ENCODE measurements around the gene MAP1LC3B. TPM values are rescaled to one million over a fixed set of nuclear protein-coding genes. Genes with fewer than 3 reads are reported as not detected.

Gene MAP1LC3B
- total and polyA plus RNA-seq, 2 of the 8 experiments (the other 6 are each of a cell fraction or from before 2014, with no cell fraction given) = 29.5 to 48.5 TPM

GRCh38 chr16:87409153-87409552 lies 17.0 kb downstream of the MAP1LC3B start:
- 90% methylated on average over 13 of the region's 13 CpGs; no CpG with 5 or more reads in 1 of the 2 experiments for WGBS, 2 experiments (ENCODE audit: extremely low coverage in 1 of 2, insufficient coverage in 1 of 2, insufficient read length in 1 of 2, insufficient replicate concordance in 2 of 2, low coverage in 1 of 2, low lambda C conversion rate in 2 of 2, missing lambda C conversion rate in 1 of 2)

More at GRCh38 chr16:87409153-87409552, 17.0 kb downstream of the MAP1LC3B start:
- FAIRE-seq = no peak
- peaks cover 5 to 63% (median 29%) of the 10 kb centered on the region in 4 experiments; a peak in 7 of 8 replicates for H3K36me3 ChIP-seq (ENCODE audit: control insufficient read depth in 2 of 4, insufficient read depth in 4 of 4, low read length in 3 of 4)
- H4K91ac ChIP-seq (replicated peaks; ENCODE audit: insufficient read length, low read length) = no peak overlapping the region
- H3K9ac ChIP-seq (replicated peaks in 1 of 4; ENCODE audit: extremely low read depth in 1 of 4, low read depth in 3 of 4, low read length in 3 of 4) = no peak overlapping the region
- no peak overlapping the region for H2BK15ac ChIP-seq (ENCODE audit: low read length)
- no peak overlapping the region for H2AK5ac ChIP-seq (ENCODE audit: low read depth, low read length)
- H3K27me3 ChIP-seq (replicated peaks in 1 of 4; ENCODE audit: control insufficient read depth in 3 of 4, extremely low read depth in 1 of 4, insufficient read depth in 3 of 4, low read length in 3 of 4) = no peaks in the 10 kb centered on the region
- H2AFZ ChIP-seq (ENCODE audit: low read length) = no peak overlapping the region
- no peak overlapping the region for H2BK5ac ChIP-seq (ENCODE audit: low read depth, low read length)
- H3K18ac ChIP-seq (ENCODE audit: extremely low read depth, low read length) = no peak overlapping the region
- H3K4me3 ChIP-seq (ENCODE audit: extremely low read depth in 1 of 4, insufficient read depth in 2 of 4, low read depth in 3 of 4, low read length in 4 of 4) = no peak overlapping the region
- no peaks in the 10 kb centered on the region for H3K23me2 ChIP-seq (ENCODE audit: low read depth, low read length)
- no peak overlapping the region for H3K4ac ChIP-seq (replicated peaks; ENCODE audit: insufficient read length, low read depth, low read length)
- H3K27ac ChIP-seq (ENCODE audit: low read depth, low read length) = no peak overlapping the region
- no peak overlapping the region for H2BK12ac ChIP-seq (ENCODE audit: low read depth, low read length)
- H4K5ac ChIP-seq (ENCODE audit: insufficient read length, low read depth, low read length) = no peak overlapping the region
- no peak for TF ChIP-seq TAF1 (IDR thresholded peaks at IDR 0.05; ENCODE audit: low read depth, low read length)
- no peak for TF ChIP-seq TBP (IDR thresholded peaks at IDR 0.05; ENCODE audit: low read depth, low read length)
- TF ChIP-seq EP300 (IDR thresholded peaks at IDR 0.05; ENCODE audit: borderline replicate concordance in 1 of 2, low read depth in 2 of 2, low read length in 2 of 2) = no peak
- H3K23ac ChIP-seq (ENCODE audit: insufficient read length) = no peak overlapping the region
- no peaks in the 10 kb centered on the region; the same call in 1 of the 2 replicates for H3K79me1 ChIP-seq (ENCODE audit: low read depth, low read length)
- H3K79me2 ChIP-seq (ENCODE audit: control insufficient read depth in 1 of 2, insufficient read depth in 2 of 2, low read length in 2 of 2) = no peaks in the 10 kb centered on the region
- peaks cover 0 to 10% of the 10 kb centered on the region in 2 experiments for H4K20me1 ChIP-seq (replicated peaks in 1 of 2; ENCODE audit: control insufficient read depth in 1 of 2, insufficient read depth in 2 of 2, low read length in 2 of 2)
- ChIA-PET POLR2A (ENCODE audit: partially characterized antibody) (no interaction called here), CTCF (ENCODE audit: partially characterized antibody) (interaction anchor here (1.7 to 2.1 kb wide), 2 partner anchors 12 to 62 kb away, joined by 6 read pairs; no protein-coding TSS in a partner anchor)
- no peaks in the 10 kb centered on the region for H3K4me1 ChIP-seq (replicated peaks in 1 of 4; ENCODE audit: control insufficient read depth in 3 of 4, insufficient read depth in 4 of 4, low read length in 3 of 4)
- H3K56ac ChIP-seq (replicated peaks; ENCODE audit: insufficient read length, low read depth, low read length) = no peak overlapping the region
- H3K4me2 ChIP-seq (ENCODE audit: insufficient read depth in 1 of 2, low read depth in 2 of 2, low read length in 2 of 2) = no peak overlapping the region
- H4K8ac ChIP-seq (ENCODE audit: extremely low read depth, insufficient read depth, low read length) = no peak overlapping the region
- DNase-seq (ENCODE audit: low read depth in 1 of 2, low spot score in 2 of 2) = no peak
- H2BK120ac ChIP-seq (replicated peaks; ENCODE audit: low read depth, low read length) = no peak overlapping the region
- H3K14ac ChIP-seq (ENCODE audit: insufficient read length) = no peak overlapping the region
- H3K9me3 ChIP-seq (ENCODE audit: insufficient read depth in 2 of 2, low read depth in 1 of 2, low read length in 1 of 2) = no peaks in the 10 kb centered on the region
- H2BK20ac ChIP-seq (ENCODE audit: low read length) = no peak overlapping the region
